GM21825 (cell line): ENCODE results near the gene NT5DC2.

Source experiments
- ATAC-seq: cut with Tn5 transposase; IDR thresholded peaks from one replicate; pipeline ENCODE4 v1.9.1; 2021; ENCODE audit warnings: mild to moderate bottlenecking, moderate library complexity; ENCODE audit not compliant: unreplicated experiment

The NT5DC2 gene

GRCh38 chr3:52525680-52526561 lies 7.7 kb downstream of the NT5DC2 start:
- no peak for ATAC-seq

- no peak for ATAC-seq
Measured at GRCh38 chr3:52524752-52525679, 8.6 kb downstream of the NT5DC2 start.

- ATAC-seq: no peak
Measured at GRCh38 chr3:52524258-52524751, 9.4 kb downstream of the NT5DC2 start.

GRCh38 chr3:52523386-52524257 lies 10.0 kb downstream of the NT5DC2 start:
- no peak for ATAC-seq

GRCh38 chr3:52522651-52523251 lies 10.9 kb downstream of the NT5DC2 start:
- no peak for ATAC-seq

GRCh38 chr3:52521881-52522650 lies 11.6 kb downstream of the NT5DC2 start:
- no peak for ATAC-seq

- ATAC-seq: no peak
Measured at GRCh38 chr3:52521488-52521824, 12.2 kb downstream of the NT5DC2 start.

- ATAC-seq: no peak
Measured at GRCh38 chr3:52520716-52521487, 12.8 kb downstream of the NT5DC2 start.

- ATAC-seq: no peak
Measured at GRCh38 chr3:52520141-52520667, 13.5 kb downstream of the NT5DC2 start.

- no peak for ATAC-seq
Measured at GRCh38 chr3:52519445-52520140, 14.1 kb downstream of the NT5DC2 start.

- no peak for ATAC-seq
Measured at GRCh38 chr3:52518723-52519444, 14.8 kb downstream of the NT5DC2 start.

- ATAC-seq: no peak
Measured at GRCh38 chr3:52517796-52518722, 15.6 kb downstream of the NT5DC2 start.

- no peak for ATAC-seq
Measured at GRCh38 chr3:52516509-52517195, 17.0 kb downstream of the NT5DC2 start.

GRCh38 chr3:52515192-52515591 lies 18.5 kb downstream of the NT5DC2 start:
- no peak for ATAC-seq

- ATAC-seq: no peak
Measured at GRCh38 chr3:52514576-52514975, 19.1 kb downstream of the NT5DC2 start.

- ATAC-seq: no peak
Measured at GRCh38 chr3:52513281-52513680, 20.4 kb downstream of the NT5DC2 start.
